Vagina (tissue), 2 donors: Measurements from ENCODE around the gene GLS2.

Source experiments
- POLR2AphosphoS5 ChIP-seq, 2 donors: sonication (generic); formaldehyde crosslinking; IDR thresholded peaks; one replicate each; pipeline ENCODE4 v1.9.0; 2017; ENCODE audit warnings: antibody characterized with exemption in 2 of 2, mild to moderate bottlenecking in 2 of 2, low read depth in 1 of 2; ENCODE audit not compliant: insufficient read depth in 1 of 2
- TF ChIP-seq, protein P1 (sequence below), 3 experiments: fragments of 450-650 bp in 2 of 3; fragments of 200-600 bp in 1 of 3; sonication (generic) in 1 of 3; IDR thresholded peaks; one replicate each; pipeline ENCODE4 v1.5.1; 2017 to 2019; ENCODE audit warnings: antibody characterized with exemption in 3 of 3, mild to moderate bottlenecking in 2 of 3, moderate library complexity in 2 of 3

DNA sequence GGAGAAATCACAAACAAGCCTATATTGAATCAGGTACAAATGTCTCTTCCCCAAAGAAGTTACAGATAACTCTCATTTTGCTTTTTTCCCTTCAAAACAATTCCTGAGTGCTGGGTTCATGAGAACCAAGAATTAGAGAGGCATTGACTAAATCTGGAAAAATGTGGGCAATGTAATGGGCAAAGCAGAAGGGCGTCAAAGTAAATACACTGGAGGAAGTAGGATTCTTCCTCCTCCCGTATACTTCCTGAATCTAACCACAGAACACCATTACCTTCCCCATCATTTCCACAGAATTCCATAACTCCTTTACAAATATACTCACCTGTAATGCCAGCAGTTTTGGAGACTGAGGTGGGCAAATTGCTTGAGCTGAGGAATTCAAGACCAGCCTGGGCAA is 30.6 kb upstream of the GLS2 start:
- no peak for TF ChIP-seq POLR2AphosphoS5 (IDR thresholded peaks at IDR 0.05; ENCODE audit: insufficient read depth in 1 of 2, low read depth in 1 of 2)
- TF ChIP-seq, protein P1, sequence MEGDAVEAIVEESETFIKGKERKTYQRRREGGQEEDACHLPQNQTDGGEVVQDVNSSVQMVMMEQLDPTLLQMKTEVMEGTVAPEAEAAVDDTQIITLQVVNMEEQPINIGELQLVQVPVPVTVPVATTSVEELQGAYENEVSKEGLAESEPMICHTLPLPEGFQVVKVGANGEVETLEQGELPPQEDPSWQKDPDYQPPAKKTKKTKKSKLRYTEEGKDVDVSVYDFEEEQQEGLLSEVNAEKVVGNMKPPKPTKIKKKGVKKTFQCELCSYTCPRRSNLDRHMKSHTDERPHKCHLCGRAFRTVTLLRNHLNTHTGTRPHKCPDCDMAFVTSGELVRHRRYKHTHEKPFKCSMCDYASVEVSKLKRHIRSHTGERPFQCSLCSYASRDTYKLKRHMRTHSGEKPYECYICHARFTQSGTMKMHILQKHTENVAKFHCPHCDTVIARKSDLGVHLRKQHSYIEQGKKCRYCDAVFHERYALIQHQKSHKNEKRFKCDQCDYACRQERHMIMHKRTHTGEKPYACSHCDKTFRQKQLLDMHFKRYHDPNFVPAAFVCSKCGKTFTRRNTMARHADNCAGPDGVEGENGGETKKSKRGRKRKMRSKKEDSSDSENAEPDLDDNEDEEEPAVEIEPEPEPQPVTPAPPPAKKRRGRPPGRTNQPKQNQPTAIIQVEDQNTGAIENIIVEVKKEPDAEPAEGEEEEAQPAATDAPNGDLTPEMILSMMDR (IDR thresholded peaks at IDR 0.05) = no peak
